ENCODE measurements around the gene POLE2.

DNA sequence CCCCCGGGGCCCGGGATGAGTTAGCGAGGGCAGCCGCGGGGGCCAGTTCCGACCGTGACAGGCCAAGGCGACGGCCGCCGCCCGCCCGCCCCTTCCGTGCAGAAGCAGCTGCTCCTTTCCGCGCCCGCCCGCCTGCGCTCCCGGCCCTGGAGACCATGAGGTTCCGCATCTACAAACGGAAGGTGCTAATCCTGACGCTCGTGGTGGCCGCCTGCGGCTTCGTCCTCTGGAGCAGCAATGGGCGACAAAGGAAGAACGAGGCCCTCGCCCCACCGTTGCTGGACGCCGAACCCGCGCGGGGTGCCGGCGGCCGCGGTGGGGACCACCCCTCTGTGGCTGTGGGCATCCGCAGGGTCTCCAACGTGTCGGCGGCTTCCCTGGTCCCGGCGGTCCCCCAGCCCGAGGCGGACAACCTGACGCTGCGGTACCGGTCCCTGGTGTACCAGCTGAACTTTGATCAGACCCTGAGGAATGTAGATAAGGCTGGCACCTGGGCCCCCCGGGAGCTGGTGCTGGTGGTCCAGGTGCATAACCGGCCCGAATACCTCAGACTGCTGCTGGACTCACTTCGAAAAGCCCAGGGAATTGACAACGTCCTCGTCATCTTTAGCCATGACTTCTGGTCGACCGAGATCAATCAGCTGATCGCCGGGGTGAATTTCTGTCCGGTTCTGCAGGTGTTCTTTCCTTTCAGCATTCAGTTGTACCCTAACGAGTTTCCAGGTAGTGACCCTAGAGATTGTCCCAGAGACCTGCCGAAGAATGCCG, 66.7 kb downstream of the POLE2 start:
- TF ChIP-seq, protein P1, sequence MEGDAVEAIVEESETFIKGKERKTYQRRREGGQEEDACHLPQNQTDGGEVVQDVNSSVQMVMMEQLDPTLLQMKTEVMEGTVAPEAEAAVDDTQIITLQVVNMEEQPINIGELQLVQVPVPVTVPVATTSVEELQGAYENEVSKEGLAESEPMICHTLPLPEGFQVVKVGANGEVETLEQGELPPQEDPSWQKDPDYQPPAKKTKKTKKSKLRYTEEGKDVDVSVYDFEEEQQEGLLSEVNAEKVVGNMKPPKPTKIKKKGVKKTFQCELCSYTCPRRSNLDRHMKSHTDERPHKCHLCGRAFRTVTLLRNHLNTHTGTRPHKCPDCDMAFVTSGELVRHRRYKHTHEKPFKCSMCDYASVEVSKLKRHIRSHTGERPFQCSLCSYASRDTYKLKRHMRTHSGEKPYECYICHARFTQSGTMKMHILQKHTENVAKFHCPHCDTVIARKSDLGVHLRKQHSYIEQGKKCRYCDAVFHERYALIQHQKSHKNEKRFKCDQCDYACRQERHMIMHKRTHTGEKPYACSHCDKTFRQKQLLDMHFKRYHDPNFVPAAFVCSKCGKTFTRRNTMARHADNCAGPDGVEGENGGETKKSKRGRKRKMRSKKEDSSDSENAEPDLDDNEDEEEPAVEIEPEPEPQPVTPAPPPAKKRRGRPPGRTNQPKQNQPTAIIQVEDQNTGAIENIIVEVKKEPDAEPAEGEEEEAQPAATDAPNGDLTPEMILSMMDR (conservative IDR thresholded peaks at IDR 0.05; ENCODE audit: low read length), result no peak; the same call in 1 of the 2 replicates
- no peak for TF ChIP-seq EZH2phosphoT487 (IDR thresholded peaks at IDR 0.05; ENCODE audit: borderline replicate concordance)

Measured in Loucy (cell line).